Amygdala (tissue), 56 donors: ENCODE measurements around the gene CACNG7.
"Not testable (repeated sequence)": the region's sequence is repeated elsewhere in the genome, so short reads cannot be mapped to it uniquely, and the experiment has no call there.

Source experiments
- DNase-seq, 56 donors: peaks; one replicate each; lab custom pipeline; 2025; lab: John Stamatoyannopoulos, UW

CACNG7 gene, protein sequence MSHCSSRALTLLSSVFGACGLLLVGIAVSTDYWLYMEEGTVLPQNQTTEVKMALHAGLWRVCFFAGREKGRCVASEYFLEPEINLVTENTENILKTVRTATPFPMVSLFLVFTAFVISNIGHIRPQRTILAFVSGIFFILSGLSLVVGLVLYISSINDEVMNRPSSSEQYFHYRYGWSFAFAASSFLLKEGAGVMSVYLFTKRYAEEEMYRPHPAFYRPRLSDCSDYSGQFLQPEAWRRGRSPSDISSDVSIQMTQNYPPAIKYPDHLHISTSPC

DNA sequence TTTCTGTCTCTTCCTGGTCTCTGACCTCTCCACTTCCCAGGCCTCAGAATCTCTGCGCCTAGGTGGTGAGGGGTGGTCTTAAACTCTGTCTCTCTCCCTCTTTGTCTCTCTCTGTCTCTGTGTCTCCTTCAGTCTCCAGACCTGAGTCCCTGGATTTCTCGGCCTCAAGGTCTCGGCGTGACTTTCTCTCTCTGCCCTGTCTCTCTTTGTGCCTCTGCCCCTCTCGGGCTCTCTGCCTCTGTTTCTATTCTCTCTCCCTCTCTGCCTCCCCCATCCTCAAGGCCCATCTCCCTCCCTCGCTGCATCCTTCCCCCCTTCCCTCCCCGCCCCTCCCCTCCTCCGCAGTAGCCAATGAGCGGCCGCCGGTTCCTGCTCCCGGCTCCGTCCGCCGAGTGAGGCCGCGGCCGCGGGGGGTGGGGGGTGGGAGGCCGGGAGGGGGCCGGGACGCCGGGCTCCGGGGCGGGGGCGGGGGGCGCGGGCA, at the start of gene CACNG7:
Gene CACNG7 (plus strand): TSS at position 344 of the 481 bp plus-strand sequence. CDS start 3,554 bp downstream, outside the sequence.
- peak in 46 of 56 donors; percentile 8 to 71 (median 34) for DNase-seq

DNA sequence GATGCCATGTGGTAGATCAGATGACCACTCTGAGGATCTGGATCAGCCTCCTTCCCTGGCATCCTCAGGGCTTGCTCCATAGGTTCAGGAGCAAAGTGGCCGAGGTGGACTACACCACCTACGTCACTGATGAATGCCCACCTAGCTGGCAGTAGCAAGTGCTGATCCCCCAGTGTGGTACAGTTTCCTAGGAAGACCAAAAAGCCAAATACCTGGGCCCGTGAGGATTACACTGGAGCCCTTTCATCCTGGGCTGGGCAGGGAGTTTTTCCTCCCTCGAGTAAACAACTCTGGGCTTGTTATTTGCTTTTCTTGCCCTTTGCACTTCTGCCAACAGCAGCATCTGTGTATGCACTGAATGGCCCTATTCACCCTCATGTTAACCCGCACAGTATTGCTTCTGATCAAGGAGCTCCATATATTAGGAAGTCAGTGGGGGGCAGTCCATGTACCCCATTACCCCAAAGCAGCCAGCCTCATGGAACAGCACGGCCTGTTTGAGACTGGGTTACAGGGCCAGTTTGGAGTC, 44.7 kb upstream of the CACNG7 start:
- DNase-seq = peak in 47 of 56 donors; percentile 8 to 82 (median 41)

DNA sequence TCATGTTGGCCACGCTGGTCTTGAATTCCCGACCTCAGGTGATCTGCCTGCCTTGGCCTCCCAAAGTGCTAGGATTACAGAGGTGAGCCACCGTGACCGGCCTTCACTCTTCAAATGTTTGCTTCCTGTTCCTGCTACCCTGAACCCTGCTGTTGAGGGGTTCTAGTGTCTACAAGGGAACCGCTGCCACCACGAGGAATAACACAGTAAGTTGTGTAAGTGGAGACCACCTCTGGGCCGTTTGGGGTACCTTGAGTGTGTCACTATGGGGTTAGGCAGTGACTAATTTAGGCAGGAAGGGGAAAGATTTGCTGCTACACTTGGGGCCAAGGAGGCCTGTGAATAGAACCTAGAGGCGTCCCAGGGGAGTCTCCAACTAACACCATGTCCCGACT, 43.6 kb upstream of the CACNG7 start:
- peak in 3 of 56 donors; percentile 27 to 56 (median 40) for DNase-seq

DNA sequence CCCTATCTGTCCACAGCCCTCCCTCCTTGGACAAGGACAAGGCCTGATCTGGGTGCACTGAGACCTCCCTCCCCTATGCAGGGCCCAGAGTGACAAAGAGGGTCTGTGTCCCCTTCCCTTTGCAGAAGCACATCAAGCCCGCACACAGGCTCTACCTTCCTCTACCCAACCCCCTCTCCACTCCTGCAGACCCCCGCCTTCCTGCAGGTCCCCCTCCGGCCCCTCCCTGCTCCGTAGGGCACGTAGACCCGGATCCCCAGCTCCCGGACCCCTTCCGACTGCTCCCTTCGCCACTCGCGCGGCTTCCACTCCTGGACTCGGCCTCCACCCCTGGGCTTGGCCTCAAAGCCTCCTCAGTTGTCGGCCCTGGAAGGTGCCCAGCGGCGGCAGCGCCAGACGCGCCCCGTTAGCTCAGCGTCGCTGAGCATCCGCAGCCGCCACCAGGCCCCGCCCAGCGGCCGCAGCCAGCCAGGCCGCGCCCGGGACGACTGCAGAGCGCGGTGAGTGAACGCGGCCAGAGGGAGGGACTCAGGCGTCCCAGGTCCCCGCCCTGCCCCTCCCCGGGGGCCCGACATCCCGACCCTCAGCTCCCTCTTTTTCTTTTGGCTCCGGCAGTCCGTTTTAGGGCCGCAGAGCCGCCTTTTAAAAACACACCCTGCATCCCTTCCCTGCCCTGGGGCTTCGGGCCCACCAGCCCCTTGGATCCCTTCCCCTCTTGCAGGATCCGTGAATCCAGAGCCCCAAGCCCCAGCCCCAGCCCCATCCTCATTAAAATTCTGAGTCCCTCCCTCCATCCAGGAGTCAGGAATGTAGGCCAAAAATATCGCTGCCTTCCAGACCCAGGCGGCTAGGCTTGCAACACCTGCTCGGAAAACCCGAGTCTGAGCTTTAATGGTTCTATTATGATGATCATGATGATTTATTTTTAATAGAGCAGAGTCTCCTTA, 42.9 kb upstream of the CACNG7 start:
- DNase-seq = peak in 48 of 56 donors; percentile 22 to 85 (median 66)

DNA sequence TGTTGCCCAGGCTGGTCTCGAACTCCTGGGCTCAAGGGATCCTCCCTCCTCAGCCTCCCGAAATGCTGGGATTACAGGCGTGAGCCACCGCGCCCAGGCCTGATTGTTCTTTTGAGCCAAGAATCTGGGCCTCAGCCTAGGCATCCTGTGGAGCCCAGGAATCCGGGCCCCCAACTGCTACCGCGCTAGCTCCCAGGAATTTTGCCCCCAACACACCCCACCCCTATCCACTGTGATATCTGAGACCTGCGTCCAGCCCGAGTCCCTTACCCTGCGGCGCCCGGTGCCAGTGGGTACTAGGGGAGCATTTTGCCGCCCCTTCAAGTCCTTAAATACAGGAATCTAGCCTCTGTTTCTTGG, 42.2 kb upstream of the CACNG7 start:
- DNase-seq = peak in 8 of 56 donors; percentile 13 to 53 (median 40)

DNA sequence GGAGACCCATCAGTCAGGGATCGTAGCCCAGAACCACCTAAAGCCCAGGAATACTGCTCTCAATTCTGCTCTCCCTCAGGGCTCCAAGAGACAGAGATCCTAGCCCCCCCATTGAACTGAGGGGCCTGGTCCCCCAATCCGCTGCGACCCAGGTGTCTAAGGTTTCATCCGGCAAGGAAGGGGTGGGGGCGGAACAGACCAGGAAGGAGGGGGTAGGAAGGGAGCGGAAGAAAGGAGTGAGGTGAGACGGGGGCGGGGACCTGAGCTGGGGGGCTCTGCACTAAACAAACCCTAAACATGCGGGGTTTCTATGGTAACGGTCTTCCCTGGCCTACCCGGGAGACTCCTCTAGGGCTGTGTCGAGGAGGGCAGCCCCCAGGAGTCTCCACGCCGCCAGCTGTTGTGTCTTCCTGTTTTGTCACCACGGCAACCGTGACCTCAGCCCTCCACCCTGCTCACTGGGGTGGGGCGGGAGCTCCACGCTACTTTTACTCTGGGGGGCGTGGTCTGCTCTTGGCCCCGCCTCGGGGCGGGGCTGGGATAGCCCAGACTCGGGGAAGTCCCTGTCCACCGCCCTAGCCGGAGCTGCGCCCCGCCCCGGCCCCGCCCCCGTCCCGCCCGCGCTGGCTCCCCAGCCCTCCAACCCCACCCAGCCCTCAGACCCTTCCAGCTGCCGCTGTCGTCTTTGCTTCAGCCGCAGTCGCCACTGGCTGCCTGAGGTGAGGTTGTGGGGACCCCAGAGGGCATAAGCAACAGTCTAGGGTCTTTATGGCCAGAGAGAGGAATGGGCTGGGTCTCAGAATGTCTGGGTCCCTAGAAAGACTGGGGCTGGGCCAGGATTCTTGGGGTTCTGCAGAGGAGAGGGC, 41.6 kb upstream of the CACNG7 start, which contains the start of gene MYADM:
Gene MYADM (plus strand): TSS at position 659 of the 866 bp plus-strand sequence. CDS start 5,647 bp downstream, outside the sequence.
- DNase-seq = peak; percentile 47 to 99 (median 94)

DNA sequence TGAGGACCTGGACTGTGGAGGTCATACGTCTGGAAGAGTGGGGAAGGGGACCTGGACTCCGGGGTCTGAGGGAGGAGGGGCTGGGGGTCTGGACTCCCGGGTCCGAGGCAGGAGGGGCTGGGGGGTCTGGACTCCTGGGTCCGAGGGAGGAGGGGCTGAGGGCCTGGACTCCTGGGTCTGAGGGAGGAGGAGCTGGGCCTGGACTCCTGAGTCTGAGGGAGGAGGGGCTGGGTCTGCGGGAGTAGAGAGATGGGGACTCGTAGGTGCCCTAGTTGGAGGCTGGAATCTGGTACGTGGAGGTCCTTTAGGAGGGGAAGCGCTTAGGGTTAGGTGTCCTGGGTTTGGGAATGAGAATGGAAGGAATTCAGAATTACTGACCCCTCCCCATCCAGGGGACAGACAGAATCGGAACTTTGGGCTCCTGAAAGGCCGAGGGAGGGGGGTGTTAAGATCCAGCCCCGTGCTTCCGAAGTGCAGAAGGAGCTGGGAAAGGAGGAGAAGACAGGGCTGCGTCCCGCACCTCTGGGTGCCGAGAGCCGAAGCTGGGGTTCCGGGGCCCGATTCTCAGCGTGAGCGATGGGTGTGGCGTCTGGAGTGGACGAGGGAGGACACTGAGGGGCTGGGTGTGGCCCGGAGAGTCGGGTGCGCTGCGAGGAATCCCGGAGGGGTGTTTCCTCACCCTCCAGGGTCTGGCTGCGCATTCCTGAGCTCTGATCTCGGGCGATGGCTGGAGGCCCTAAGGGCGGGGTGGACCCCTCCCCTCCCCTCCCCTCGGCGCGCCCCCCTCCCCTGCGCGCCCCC, 40.8 kb upstream of the CACNG7 start:
- DNase-seq = peak in 16 of 56 donors; percentile 13 to 70 (median 46)

DNA sequence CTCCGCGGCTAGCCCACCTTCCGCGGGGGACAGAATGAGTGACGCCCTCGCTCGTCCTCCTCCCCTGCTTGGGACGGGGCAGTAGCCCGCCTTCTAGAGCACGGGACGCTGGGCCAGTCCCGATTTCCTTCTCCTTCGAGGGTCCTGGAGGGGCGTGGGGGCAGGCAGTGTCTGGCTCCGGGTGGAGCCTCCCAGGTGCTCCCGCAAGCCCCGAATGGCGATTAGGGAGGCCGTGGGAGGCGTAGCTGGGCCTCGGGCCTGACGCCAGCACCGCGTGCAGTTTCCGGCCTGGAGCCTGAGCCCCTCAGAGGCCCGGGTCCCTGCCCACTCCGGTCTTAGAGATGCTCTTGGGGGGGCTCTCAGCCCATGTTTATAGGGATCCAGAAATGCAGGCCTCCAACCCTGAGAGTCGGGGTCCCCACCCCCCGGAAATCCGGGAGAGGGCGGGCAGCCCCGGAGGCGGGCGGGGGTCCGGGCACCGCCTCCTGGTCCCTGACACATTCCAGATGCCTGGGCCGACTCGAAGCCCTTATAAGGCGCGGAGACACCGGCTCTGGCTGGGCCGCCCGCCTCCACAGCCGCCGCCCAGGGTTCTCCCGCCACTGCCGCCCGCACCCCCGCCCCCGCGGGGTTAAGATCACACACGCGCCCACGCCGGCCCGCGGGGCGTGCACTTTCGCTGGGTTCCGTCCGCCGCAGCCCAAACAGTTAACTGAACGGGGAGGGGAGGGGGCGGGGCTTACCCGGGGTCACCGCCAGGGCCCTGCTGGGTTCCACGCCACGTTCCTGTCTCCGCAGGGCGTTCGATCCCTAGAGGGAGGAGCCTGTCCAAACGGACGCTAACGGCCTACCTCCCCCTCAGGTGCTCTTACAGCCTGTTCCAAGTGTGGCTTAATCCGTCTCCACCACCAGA, 39.9 kb upstream of the CACNG7 start:
- DNase-seq = peak in 47 of 56 donors; percentile 10 to 81 (median 59)

DNA sequence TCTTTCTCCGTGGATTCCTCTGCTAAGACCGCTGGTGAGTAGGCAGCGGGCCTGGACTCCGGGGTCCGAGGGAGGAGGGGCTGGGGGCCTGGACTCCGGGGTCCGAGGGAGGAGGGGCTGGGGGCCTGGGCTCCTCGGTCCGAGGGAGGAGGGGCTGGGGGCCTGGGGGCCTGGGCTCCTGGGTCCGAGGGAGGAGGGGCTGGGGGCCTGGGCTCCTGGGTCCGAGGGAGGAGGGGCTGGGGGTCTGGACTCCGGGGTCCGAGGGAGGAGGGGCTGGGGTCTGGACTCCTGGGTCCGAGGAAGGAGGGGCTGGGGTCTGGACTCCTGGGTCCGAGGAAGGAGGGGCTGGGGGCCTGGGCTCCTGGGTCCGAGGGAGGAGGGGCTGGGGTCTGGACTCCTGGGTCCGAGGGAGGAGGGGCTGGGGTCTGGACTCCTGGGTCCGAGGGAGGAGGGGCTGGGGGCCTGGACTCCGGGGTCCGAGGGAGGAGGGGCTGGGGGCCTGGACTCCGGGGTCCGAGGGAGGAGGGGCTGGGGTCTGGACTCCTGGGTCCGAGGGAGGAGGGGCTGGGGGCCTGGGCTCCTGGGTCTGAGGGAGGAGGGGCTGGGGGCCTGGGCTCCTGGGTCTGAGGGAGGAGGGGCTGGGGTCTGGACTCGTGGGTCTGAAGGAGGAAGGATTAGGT, 39.1 kb upstream of the CACNG7 start:
- not testable (repeated sequence) for DNase-seq

DNA sequence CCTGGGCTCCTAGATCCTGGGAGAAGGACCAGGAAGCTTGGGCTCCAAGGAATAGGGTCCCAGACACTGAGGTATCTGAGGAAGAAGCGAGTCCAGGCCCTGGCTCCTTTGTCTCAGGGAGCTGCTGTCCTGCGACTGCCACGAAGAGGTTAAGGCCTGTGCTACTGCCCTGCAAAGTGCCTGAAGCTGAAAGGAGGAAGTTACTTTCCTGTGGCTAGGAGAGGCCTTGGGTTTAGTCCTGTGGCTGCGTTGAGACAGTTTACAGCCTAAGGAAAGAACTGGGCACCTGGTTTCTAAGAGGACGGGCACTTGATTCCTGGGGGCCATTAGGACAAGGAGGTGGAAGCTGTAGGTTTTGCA, 38.6 kb upstream of the CACNG7 start:
- no peak for DNase-seq

DNA sequence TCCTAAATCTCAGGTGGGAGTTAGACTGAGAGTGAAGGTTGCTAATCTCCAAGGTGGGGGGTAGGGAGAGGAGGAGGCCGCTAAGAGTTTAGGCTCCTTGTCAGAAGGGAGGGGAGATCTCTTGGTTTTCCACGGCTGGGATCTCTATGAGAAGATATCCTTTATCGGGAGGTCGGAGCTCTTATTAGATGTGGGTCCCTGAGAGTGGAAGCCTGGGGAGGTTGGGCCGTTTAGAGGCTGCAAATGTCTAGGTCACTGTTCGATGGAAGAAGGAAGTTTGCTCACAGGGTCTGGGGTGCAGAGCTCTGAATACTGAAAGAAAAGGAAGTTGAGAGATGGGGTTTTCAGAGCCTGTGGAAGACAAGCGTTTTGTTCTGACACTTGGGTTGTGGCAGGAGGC, 37.6 kb upstream of the CACNG7 start:
- peak in 1 of 56 donors; percentile 30 for DNase-seq

DNA sequence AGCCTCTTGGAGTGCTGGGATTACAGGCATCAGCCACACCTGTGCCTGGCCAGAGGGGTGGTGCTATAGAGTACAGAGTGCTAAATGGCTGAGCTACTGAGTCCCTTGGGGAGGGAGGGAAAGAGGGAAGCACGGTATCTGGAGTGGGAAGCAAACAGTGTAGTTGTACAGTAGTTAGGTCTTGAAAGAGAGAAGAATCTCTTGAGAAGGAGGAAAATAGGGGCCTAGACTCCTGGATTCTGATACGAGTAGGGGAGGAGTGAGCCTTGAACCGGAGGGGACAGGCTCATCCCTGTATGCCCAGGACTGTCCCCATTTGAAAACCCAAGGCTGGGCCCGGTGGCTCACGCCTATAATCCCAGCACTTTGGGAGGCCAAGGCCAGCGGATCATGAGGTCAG, 36.3 kb upstream of the CACNG7 start:
- no peak for DNase-seq

DNA sequence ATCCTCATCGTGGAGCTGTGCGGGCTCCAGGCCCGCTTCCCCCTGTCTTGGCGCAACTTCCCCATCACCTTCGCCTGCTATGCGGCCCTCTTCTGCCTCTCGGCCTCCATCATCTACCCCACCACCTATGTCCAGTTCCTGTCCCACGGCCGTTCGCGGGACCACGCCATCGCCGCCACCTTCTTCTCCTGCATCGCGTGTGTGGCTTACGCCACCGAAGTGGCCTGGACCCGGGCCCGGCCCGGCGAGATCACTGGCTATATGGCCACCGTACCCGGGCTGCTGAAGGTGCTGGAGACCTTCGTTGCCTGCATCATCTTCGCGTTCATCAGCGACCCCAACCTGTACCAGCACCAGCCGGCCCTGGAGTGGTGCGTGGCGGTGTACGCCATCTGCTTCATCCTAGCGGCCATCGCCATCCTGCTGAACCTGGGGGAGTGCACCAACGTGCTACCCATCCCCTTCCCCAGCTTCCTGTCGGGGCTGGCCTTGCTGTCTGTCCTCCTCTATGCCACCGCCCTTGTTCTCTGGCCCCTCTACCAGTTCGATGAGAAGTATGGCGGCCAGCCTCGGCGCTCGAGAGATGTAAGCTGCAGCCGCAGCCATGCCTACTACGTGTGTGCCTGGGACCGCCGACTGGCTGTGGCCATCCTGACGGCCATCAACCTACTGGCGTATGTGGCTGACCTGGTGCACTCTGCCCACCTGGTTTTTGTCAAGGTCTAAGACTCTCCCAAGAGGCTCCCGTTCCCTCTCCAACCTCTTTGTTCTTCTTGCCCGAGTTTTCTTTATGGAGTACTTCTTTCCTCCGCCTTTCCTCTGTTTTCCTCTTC, 35.1 kb upstream of the CACNG7 start:
- no peak for DNase-seq

DNA sequence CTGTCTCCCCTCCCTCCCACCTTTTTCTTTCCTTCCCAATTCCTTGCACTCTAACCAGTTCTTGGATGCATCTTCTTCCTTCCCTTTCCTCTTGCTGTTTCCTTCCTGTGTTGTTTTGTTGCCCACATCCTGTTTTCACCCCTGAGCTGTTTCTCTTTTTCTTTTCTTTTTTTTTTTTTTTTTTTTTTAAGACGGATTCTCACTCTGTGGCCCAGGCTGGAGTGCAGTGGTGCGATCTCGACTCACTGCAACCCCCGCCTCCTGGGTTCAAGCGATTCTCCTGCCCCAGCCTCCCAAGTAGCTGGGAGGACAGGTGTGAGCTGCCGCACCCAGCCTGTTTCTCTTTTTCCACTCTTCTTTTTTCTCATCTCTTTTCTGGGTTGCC, 34.5 kb upstream of the CACNG7 start:
- DNase-seq = no peak

DNA sequence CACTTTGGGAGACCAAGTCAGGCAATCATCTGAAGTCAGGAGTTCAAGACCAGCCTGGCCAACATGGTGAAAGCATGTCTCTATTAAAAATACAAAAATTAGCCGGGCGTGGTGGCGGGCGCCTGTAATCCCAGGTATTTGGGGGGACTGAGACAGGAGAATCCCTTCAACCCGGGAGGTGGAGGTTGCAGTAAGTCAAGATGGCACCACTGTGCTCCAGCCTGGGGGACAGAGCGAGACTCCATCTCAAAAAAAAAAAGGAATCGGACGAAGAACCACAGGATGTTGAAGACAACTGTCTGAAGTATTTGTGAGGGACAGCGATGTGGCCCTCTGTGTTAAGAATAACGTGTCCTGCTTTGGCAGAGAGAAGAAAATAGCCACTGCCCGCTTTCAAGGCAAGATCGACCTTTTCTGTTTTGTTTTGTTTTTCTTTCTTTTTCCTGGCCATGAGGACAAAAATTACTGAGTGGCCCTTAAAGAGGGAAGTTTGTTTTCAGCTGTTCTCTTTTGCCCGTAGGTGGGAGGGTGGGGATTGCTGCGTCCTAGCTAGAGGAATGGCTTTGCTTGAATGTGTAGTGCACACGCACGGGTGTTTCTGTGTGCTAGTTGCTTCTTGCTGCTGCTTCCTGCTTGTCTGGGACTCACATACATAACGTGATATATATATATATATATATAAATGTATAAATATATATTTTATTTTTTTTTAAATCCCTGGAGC, 33.3 kb upstream of the CACNG7 start:
- no peak for DNase-seq

DNA sequence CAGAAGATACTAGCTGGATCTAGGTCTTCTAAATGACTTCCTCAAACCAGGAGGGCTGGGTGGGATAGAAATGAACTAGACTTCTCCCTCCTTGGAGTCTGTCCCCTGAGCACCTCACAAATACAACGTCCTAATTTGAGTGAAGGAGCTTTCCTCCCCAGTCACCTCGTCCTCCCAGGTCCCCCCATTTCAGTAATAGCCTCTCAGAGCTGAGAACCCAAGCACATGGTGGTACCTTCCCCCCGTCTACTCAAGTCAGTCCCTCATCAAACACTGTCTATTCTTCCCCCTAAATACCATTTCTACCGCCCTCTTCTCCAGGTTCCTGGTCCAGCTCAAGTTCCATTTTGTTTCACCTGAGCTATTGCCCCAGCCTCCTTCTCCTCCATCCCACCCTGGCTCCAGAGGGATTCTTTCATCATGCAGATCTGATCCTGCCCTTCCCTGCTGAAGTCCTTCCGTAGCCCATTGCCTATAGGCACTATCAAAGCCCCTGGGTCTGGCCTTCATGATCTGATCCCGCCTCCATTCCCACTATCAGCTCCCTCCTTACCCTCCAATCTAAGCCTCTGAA, 32.3 kb upstream of the CACNG7 start:
- no peak for DNase-seq
